A673 (cell line): ENCODE results near the gene PAQR5. TPM values are rescaled to one million over a fixed set of nuclear protein-coding genes. Genes with fewer than 3 reads are reported as not detected.

Experiments used
- BruUV-seq: library from RNA; stranded (reverse); fragments of 400-500 nt; replicated peaks from 2 replicates; lab custom pipeline; 2021; lab: Mats Ljungman, UMichigan
- CTCF ChIA-PET: fragments of 300-600 bp; sonication (Branson Sonifier 250); formaldehyde crosslinking; loops from one replicate; lab custom pipeline; 2022; ENCODE audit warnings: antibody characterized with exemption; lab: Charles Lee
- POLR2A ChIA-PET: fragments of 300-600 bp; sonication (Branson Sonifier 250); formaldehyde crosslinking; loops from one replicate; lab custom pipeline; 2022; ENCODE audit warnings: antibody characterized with exemption; ENCODE audit not compliant: low non-redundant PET; lab: Charles Lee
- DNase-seq: peaks from one replicate; pipeline ENCODE4 v3.0.0-alpha.2; 2015; ENCODE audit warnings: low spot score
- H3K27ac ChIP-seq: fragments of 200-600 bp; sonication (generic); 2 replicates; pipeline ENCODE4 v1.5.1; 2016; ENCODE audit warnings: mixed run types, low read depth, mild to moderate bottlenecking, mixed read lengths, antibody characterized with exemption, low read length; ENCODE audit not compliant: poor library complexity, severe bottlenecking
- H3K27me3 ChIP-seq: fragments of 200-600 bp; sonication (generic); replicated peaks from 2 replicates; pipeline ENCODE4 v1.6.1; 2017; ENCODE audit warnings: mixed run types, low read depth, mild to moderate bottlenecking, mixed read lengths, antibody characterized with exemption, low read length; ENCODE audit not compliant: insufficient read depth, poor library complexity
- H3K36me3 ChIP-seq: fragments of 200-600 bp; sonication (generic); 2 replicates; pipeline ENCODE4 v1.6.1; 2016; ENCODE audit warnings: mixed run types, mild to moderate bottlenecking, mixed read lengths, antibody characterized with exemption, low read length; ENCODE audit not compliant: insufficient read depth, poor library complexity, severe bottlenecking
- H3K4me1 ChIP-seq: fragments of 200-600 bp; sonication (generic); 2 replicates; pipeline ENCODE4 v1.6.1; 2017; ENCODE audit warnings: mixed run types, mild to moderate bottlenecking, mixed read lengths, antibody characterized with exemption, low read length; ENCODE audit not compliant: insufficient read depth, poor library complexity, severe bottlenecking
- H3K4me3 ChIP-seq: fragments of 200-600 bp; sonication (generic); 2 replicates; pipeline ENCODE4 v1.5.1; 2016; ENCODE audit warnings: low read depth, mixed run types, mild to moderate bottlenecking, mixed read lengths, low read length; ENCODE audit not compliant: poor library complexity, severe bottlenecking
- H3K9me3 ChIP-seq: fragments of 200-600 bp; sonication (generic); 2 replicates; pipeline ENCODE4 v1.6.1; 2016; ENCODE audit warnings: mixed run types, low read depth, mild to moderate bottlenecking, mixed read lengths, antibody characterized with exemption, low read length; ENCODE audit not compliant: poor library complexity, severe bottlenecking
- EZH2 ChIP-seq: fragments of 200-600 bp; sonication (generic); IDR thresholded peaks from 2 replicates; pipeline ENCODE4 v1.6.1; 2017; ENCODE audit warnings: borderline replicate concordance, low read depth, mild to moderate bottlenecking, mixed read lengths, antibody characterized with exemption, low read length; ENCODE audit not compliant: poor library complexity, severe bottlenecking
- intact Hi-C: fragments of 100-400 bp; cut with micrococcal nuclease; formaldehyde crosslinking; loops from one replicate; pipeline ENCODE4 v1.10.0; 2022; ENCODE audit not compliant: unreplicated experiment
- total RNA-seq: library from RNA; stranded (reverse); gene quantifications from 2 replicates; pipeline ENCODE4 v1.2.3, GENCODE V29; 2021
- TF ChIP-seq, protein P1 (sequence below): fragments of 300-800, 200-600 bp; sonication (generic); conservative IDR thresholded peaks from 2 replicates; pipeline ENCODE4 v1.5.1; 2017; ENCODE audit warnings: low read depth, mild to moderate bottlenecking, antibody characterized with exemption, low read length, moderate library complexity, mixed read lengths

PAQR5 gene
- total RNA-seq, 1 experiment from 2014 or later: 19.1 TPM

DNA sequence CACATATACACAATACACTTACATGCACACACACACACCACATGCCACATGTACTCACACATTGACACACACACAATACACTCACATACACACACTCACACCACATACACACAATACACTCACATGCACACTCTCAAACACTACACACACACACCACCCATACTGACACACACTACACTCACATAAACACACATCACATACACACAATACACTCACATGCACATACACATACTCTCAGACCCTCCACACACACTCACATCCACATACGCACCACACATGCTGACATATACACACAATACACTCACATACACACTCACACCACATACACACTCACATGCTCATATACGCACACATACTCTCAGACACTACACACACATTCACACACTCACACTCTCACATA, 87.1 kb downstream of the PAQR5 start:
- ChIA-PET POLR2A (no interaction called here), CTCF (no interaction called here)
- H3K4me1 ChIP-seq: no peaks in the 10 kb centered on the region
- H3K36me3 ChIP-seq: no peaks in the 10 kb centered on the region
- no peaks in the 10 kb centered on the region for H3K27me3 ChIP-seq
- BruUV-seq: no TSS peak
- DNase-seq: no peak
- H3K27ac ChIP-seq: no peak overlapping the region
- TF ChIP-seq, protein P1, sequence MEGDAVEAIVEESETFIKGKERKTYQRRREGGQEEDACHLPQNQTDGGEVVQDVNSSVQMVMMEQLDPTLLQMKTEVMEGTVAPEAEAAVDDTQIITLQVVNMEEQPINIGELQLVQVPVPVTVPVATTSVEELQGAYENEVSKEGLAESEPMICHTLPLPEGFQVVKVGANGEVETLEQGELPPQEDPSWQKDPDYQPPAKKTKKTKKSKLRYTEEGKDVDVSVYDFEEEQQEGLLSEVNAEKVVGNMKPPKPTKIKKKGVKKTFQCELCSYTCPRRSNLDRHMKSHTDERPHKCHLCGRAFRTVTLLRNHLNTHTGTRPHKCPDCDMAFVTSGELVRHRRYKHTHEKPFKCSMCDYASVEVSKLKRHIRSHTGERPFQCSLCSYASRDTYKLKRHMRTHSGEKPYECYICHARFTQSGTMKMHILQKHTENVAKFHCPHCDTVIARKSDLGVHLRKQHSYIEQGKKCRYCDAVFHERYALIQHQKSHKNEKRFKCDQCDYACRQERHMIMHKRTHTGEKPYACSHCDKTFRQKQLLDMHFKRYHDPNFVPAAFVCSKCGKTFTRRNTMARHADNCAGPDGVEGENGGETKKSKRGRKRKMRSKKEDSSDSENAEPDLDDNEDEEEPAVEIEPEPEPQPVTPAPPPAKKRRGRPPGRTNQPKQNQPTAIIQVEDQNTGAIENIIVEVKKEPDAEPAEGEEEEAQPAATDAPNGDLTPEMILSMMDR: no peak
- no peak for TF ChIP-seq EZH2
- intact Hi-C loops: no loop called here
- no peak overlapping the region for H3K4me3 ChIP-seq
- H3K9me3 ChIP-seq: no peaks in the 10 kb centered on the region

DNA sequence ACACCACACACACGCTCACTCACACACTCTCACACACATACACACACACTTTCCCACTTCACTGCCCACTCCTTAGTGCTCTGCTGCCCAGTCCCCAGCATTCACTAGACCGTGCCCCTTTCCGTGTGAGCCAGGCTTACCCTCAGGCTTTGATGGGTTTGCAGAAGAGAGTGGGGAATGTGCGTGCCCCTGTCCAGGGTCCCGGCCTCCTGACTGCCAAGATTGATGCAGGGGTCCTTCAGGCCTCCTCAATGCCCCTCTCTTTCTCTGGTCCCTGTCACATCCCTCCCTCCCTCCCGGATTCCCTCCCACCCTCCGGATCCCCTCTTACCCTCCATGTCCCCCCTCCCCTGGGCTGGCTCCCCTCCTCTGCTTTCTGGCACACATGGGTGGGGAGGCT, 87.6 kb downstream of the PAQR5 start:
- Histone ChIP-seq H3K27ac (no peak overlapping the region), H3K4me3 (no peak overlapping the region), H3K9me3 (no peaks in the 10 kb centered on the region), H3K4me1 (no peaks in the 10 kb centered on the region), H3K27me3 (no peaks in the 10 kb centered on the region), H3K36me3 (no peaks in the 10 kb centered on the region)
- intact Hi-C loops: no loop called here
- CTCF ChIA-PET: no interaction called here
- no peak for TF ChIP-seq EZH2
- TF ChIP-seq, protein P1: no peak
- POLR2A ChIA-PET: no interaction called here
- no TSS peak for BruUV-seq
- no peak for DNase-seq

DNA sequence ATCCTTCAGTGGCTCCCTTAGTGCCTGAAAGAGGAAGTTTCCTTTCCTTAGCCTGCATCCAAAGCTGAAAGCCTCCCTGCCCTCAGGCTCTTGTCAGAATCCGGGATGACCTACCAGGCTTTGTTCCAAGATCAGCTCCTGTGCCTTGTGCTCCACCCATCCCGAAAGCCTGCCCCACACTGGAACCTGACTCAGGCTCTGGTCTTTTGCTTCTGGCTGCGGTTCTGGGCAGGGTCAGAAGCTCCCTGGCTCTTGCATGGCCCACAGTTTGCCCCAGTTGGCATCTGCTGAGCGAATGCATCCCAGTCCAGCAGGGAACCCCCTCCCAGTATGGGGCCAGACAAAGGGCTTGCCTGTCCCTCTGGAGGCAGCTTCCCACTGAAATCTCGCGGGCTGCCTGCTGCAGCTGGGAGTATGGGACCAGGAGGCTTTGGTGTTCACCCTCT, 89.6 kb downstream of the PAQR5 start:
- intact Hi-C loops: no loop called here
- CTCF ChIA-PET: no interaction called here
- TF ChIP-seq, protein P1: no peak
- no peak for TF ChIP-seq EZH2
- no peaks in the 10 kb centered on the region for H3K4me1 ChIP-seq
- no peak for DNase-seq
- H3K9me3 ChIP-seq: no peaks in the 10 kb centered on the region
- POLR2A ChIA-PET: no interaction called here
- H3K36me3 ChIP-seq: no peaks in the 10 kb centered on the region
- H3K4me3 ChIP-seq: no peak overlapping the region
- no peak overlapping the region for H3K27ac ChIP-seq
- BruUV-seq: no TSS peak
- no peaks in the 10 kb centered on the region for H3K27me3 ChIP-seq
